Keratinocyte (primary cell): Measurements from ENCODE around the gene JAZF1.

Experiments used
- CTCF ChIP-seq, 3 experiments: IDR thresholded peaks in 1 of 3; conservative IDR thresholded peaks in 1 of 3; optimal IDR thresholded peaks in 1 of 3; 2 replicates in 2 of 3; 3 replicates in 1 of 3; pipeline versions ENCODE3 to v1.5.1; 2011; ENCODE audit warnings: low read length in 3 of 3, mild to moderate bottlenecking in 3 of 3, moderate library complexity in 2 of 3, control low read depth in 1 of 3, inconsistent platforms in 1 of 3; ENCODE audit not compliant: insufficient read depth in 2 of 3; ENCODE audit errors: extremely low read depth in 1 of 3
- EZH2 ChIP-seq: IDR thresholded peaks from one replicate; pipeline ENCODE4 v1.6.1; 2012; ENCODE audit warnings: inconsistent platforms, mild to moderate bottlenecking, low read length, moderate library complexity

- TF ChIP-seq CTCF (optimal IDR thresholded peaks at IDR 0.05 in 1 of 3, IDR thresholded peaks at IDR 0.05 in 1 of 3, conservative IDR thresholded peaks at IDR 0.05 in 1 of 3; ENCODE audit: extremely low read depth in 1 of 3, insufficient read depth in 2 of 3, low read length in 3 of 3) (no peak), EZH2 (no peak)
Measured at GRCh38 chr7:28013441-28013840, 167.2 kb downstream of the JAZF1 start.
